ENCODE data around the gene MAD1L1.
"Not testable (repeated sequence)": the region's sequence is repeated elsewhere in the genome, so short reads cannot be mapped to it uniquely, and the experiment has no call there.

The MAD1L1 gene

DNA sequence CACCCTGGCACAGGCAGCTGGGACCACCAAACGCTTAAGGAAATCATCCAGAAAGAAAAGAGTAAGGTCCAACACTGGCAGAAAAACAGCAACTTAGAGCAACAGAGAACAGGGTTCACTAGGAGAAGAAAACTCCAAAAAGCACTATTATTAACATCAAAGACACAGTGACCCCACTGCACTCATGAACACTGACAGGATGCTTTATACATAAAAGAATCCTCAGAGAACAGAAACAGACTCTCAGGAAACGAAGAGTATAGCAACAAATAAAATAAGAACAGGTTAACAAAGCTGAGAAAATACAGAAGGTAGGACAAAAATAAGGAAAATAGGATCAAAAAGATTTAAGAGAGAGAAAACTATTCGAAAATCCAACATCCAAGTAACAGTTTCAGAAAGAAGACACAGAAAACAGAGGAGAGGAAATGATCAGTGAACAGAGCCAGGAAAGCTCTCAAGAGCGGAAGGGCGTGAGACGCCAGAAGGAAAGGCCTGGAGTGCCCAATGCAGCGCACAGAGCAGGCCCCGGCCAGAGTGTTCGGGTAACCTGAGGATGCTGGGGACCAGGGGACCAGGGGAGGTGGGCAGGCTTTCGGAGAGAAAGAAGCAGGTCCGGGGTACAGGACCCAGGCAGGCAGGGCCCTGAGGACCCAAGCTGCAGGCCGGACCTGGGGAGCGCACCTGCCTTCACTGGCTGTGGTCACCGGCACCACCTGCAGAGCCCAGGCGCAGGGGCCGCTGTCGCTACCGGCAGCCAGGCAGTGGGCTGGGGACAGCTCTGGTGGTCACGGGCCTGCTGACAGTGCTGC is 258.2 kb downstream of the MAD1L1 start:
- DNase-seq (ENCODE audit: low read depth, low spot score): no peak

DNA sequence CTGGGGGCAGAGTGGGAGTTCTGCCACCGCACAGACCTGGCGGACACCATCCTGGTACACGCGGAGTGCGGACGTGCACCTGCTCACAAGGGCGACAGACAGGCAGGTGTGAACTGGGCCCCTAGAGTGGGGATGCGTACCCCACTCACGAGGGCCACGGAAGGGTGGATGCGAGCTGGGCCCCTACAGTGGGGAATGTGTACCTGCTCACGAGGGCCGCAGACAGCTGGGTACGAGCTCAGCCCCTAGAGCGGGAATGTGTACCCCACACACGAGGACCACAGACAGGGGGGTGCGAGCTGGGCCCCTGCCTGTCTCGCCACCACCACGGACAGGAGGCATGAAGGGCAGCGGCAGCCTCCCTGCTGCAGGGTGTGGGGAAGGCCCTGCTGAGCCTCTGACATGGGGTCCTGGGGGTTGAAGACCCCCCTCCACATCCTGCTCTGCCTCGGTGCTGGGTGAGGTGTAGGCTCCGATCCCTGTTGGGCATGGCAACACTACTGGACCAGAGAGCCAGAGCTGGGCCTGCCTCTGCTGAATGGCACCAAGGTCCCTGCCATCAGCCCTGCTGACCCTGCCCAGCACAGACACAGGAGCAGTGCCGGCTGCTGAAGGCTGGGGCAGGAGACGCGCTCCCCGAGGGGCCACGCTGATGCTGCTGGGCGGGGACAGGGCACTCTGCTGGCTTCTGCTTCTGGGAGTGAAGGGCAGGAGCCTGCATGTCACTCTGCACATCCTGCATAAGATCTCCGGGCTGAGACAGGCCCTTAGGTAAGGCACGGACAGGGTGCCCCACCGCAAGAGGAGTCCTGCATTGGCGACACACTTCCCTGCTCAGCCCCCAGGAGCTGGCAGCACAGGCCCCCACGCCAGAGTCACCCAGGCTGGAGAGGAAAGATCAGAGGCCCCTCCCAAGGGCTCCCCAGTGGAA is 259.2 kb downstream of the MAD1L1 start:
- DNase-seq (ENCODE audit: low read depth, low spot score): no peak

DNA sequence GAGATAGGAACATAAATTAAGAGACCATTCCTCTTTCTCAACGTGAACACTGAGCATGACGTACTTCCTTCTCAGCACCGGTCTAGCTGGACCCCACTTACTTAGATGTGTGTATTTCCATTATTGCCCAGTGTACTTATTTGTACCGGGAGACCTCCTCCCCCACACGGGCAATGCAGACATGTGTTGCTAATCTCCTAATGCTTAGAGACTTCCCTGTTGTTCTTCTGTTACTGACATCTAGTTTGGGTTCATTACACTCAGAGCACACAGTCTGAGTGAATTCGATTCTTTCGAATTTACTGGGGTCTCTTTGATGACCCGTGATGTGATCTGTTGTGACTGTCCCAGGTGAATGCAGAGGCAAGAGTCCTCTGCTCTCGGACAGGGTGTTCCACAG is 260.0 kb downstream of the MAD1L1 start:
- no peak for DNase-seq (ENCODE audit: low read depth, low spot score)

DNA sequence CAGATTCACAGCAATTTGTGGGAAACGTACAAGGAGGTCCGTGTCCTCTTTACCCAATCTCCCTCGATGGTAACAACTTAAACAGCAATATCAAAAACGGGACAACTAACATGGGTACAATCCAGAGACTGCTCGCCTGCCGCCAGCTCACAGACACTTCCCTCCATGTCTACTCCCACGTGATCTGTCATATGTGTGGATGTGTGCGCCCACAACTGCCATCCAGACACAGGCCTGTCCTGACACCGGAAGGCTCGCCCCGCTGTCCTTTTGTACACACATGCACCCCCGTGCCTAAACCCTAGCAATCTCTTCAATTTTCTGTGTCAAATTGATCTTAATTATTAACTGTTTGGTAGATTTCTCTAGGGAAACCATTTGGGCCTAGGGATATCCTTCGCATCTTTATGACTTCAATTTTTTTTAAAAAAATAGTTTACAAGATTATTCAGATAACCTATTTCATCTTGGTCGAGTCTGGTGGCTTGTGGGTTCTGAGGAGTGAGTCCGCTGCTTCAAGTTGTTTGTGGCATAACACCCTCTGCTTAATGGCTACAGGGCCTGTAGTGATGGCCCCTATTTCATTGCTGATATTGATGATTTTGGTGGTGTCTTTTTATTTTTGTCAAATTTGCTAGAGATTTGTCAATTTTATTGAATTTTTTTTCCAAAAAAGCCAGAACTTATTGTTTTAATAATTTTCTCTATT is 260.6 kb downstream of the MAD1L1 start:
- no peak for DNase-seq (ENCODE audit: low read depth, low spot score)

DNA sequence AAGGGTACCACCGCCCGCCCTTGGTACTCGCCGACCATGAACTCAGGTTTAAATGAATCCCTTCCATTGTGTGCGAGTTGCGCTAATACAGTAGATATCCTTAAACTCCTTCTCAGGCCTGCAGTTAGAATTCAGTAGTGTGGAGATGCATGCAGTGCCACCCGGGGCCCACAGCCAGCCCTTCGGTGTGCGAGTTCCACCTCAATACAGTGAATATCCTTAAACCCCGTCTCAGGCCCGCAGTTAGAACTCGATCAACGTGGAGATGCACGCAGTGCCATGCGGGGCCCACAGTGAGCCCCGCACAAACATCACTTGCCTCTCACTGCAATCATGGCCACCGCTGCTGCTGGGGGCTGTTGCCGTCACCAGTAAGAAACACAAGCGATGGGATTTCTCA is 261.9 kb downstream of the MAD1L1 start:
- DNase-seq (ENCODE audit: low read depth, low spot score): no peak

DNA sequence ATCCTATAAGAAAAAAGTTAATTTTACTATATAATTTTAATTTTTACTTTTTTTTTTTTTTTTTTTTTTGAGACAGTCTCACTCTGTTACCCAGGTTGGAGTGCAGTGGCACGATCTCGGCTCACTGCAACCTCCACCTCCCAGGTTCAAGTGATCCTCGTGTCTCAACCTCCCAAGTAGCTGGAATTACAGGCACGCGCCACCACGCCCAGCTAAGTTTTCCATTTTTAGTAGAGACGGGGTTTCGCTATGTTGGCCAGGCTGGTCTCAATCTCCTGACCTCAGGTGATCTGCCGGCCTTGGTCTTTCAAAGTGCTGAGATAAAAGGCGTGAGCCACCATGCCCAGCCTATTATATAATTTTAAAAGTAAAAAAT is 262.5 kb downstream of the MAD1L1 start:
- not testable (repeated sequence) for DNase-seq (ENCODE audit: low read depth, low spot score)

DNA sequence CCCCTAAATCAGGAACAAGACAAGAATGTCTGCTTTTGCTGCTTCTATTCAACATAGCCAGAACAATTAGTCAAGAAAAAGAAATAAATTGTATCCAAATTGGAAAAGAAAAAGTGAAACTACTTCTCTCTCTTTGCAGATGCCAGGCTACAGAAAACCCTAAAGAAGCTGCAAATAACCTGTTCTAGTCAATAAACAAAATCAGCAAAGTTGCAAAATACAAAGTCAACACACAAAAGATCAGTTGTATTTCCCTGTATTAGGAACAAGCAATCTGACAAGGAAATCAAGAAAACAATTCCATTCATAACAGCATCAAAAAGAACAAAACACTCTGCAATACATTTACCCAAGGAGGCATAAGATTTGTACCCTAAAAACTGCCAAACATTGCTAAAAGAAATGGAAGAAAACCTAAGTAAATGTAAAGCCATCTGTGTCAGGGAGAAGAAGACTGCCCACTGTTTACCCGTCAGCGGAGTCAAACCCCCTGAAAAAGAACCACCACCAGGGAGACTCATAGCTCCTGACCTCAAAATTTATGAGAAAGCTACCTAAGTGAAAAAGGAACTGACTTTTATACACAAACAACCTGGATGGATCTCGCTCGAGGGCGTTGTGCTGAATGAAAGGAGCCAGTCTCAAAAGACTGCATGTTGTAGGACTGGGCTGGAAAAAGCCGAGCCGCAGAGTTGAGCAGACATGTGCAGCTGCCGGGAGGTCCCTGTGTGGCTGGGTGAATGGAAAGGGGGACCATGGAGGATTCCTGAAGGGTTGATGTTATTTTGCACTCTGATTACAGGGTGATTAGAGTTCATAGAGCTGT is 263.1 kb downstream of the MAD1L1 start:
- DNase-seq (ENCODE audit: low read depth, low spot score): no peak

DNA sequence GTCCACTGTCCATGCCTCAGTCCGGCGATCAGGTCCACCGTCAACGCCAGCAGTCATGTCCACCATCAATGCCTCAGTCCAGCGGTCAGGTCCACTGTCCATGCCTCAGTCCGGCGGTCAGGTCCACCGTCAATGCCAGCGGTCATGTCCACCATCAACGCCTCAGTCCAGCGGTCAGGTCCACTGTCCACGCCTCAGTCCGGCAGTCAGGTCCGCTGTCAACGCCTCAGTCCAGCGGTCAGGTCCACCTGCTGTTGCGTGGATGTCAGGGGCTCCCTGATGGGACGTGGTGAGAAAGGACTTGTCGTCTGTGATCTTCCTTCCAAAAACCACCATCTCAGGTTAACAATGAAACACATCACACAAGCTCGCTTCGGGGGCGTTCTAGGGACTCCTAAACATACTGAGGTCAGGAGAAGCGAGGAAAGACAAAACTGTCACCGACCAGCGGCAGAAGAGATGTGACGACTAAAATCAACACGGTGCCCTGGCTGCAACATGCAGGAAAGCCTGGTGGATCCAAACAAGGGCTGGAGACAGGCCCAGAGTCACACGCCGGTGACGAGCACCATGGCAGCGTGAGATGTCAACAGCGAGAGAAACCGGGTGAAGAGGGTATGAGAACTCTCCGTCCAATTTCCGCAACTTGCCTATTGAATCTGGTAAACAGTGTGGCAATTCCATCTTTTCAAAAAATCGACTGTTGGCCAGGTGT is 264.2 kb downstream of the MAD1L1 start:
- no peak for DNase-seq (ENCODE audit: low read depth, low spot score)

DNA sequence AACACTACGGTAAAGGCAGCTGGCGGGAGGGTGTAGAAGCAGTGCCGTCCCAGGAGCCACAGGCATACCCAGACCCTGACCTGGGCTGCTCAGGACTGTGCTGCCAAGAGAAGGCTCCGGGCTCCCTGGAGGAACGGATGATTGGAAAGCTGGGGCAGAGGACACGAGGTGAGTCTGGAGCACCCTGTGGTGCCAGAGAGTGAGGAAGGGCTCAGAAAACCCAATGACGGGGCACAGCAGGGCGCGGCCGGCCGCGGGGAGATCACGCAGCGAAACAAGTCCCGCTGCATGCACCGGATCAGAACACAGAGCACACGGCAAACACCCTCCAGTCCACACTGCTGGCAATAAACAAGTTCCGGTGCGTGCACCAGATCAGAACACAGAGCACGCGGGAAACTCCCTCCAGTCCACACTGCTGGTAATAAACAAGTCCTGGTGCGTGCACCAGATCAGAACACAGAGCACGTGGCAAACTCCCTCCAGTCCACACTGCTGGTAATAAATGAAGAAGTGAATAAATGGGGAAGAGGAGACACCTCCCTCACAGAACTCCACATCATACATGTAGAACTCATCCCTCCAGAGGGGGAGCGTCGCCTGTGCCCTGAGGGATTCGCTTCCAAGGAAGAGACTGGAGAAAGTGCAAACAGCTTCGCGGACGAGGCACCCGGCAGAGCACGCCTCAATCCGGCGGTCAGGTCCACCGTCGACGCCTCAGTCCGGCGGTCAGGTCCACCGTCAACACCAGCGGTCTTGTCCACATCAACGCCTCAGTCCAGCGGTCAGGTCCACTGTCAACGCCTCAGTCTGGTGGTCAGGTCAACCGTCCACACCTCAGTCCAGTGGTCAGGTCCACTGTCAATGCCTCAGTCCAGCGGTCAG is 265.0 kb downstream of the MAD1L1 start:
- DNase-seq (ENCODE audit: low read depth, low spot score): no peak

DNA sequence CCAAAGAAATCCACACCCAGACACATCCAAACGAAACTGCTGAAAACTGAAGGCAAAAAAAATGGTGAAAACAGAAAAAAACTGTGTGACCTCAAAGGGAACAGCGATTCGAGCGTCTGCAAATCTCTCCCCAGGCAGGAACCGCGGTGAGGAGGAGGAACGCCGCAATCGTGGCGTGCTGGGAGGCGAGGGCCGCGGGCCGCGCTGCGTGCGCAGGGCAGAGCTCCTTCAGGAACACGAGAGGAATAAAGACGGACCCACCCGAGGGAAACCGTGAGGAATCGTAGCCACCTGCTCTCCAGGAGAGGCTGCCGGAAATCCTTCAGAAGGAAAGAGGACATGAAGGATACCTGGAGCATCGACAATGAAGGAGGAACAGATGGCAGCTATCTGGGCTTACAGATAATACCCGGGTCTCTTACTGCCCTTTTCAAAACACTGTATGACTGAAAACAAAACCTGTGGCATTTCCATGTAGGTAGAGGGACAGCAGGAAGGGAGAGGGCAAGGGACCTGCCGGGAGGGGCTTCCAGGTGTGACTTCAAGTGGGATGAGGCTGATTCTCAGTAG is 266.0 kb downstream of the MAD1L1 start:
- DNase-seq (ENCODE audit: low read depth, low spot score): no peak

DNA sequence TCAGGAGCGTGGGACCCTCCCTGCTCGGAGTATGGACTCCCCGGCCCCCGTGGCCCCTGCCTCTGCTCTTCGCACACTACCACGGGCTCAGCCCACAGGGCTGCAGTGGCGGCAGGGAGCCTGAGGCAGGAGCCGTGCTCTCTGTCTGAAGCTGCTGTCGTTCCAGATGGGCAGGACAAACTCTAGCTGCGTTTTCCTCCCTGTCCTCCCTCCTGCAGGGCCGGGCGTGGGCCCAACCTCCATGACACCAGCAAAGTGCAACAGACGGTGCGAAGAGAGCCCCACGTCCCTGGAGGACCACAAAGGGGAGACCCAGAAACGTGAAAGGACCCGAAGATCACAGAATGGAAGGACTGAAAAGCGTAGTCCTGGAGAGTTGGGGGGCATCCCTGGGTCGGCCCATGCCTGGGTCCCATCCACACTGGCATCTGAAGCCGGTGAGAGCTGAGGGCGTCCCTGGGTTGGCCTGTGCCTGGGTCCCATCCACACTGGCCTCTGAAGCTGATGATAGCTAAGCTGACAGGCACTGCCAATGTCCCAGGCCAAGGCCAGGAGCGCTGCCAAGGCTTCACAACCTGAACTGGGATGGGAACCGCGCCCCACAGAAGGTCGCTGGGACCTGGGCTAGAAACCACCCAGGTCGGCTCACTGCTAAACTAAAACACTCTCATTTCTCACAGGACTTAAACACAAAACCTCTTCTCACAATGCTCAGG is 267.0 kb downstream of the MAD1L1 start:
- no peak for DNase-seq (ENCODE audit: low read depth, low spot score)

DNA sequence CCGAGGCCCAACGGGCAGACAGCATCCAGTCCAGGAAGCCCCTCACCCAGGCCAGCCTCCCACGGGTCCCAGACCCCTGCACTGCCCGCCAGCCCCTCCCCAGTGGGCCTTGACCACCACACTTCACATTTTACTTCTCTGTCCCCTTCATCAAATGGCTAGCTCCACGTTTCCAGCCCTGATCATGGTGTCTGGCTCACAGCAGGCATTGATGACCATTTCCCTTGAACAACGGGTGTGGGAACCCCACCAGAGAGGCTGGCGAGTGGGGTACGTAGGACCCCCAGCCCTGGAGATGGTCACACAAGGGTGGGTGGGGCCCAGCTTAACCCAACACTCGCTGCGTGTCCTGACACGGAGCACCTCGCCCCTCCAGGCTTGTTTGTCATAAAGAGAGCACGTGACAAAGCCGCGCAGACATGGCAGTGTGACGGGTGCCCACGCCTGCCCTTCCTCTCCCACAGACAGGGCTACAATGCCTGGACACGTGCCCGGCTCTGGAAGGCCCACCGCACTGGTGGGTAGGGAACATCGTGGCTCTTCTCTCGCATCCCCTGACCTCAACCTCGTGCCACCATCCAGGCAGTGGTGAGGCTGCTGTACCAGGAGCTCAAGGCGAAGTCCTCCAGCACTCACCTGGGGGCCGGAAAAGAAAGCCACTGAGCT is 267.7 kb downstream of the MAD1L1 start:
- DNase-seq (ENCODE audit: low read depth, low spot score): no peak

DNA sequence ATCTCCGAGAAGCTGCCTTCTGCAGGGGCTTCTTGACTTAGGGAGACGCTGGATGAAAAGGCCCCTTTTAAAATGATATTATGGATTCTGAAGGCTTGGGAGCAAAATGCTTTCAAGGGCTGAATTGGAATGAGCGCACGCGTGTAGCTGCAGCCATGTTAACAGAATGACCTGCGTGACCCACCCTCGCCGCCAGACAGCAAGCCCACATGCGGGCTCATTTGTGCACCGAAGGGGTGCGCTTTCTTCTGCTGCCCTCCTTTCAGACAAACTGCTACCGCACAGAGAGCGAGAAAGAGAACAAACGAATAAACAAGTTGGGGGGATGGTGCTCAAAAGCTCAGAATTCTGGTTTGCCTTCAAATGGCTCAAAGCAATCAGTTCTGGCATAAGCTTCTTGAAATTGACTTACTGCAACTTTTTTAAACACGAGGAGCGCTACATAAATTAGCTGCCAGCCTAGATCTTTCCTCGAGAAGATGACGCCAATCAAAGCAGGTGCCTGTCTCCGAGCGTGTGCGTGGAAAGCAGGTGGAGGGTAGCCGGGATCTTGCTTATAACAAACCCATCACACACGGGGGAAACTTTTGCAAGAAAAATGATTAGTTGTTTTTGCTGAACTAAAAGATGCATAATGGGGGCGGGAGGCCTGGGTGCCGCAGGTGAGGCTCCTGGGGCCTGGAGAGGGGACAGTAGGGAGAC is 268.4 kb downstream of the MAD1L1 start:
- DNase-seq (ENCODE audit: low read depth, low spot score): no peak

DNA sequence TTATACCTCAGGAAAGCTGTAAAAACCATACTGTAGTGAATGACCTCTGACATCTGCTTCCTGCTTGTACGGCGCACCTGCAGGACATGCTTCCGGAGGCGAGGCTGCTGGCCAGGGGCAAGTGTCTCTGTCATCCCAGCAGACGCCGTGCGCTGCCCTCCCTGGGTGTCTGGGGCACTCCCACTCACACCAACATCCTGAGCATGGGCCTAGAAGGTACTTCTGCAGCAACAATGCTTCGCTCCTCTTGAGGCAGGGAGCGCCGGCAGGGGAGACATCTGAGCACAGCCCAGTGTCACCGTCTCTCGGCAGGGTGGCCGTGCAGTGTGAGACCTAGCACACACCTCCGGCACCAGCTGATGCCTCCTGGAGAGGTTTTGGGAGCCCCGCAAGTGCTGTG is 269.2 kb downstream of the MAD1L1 start:
- DNase-seq (ENCODE audit: low read depth, low spot score): no peak

DNA sequence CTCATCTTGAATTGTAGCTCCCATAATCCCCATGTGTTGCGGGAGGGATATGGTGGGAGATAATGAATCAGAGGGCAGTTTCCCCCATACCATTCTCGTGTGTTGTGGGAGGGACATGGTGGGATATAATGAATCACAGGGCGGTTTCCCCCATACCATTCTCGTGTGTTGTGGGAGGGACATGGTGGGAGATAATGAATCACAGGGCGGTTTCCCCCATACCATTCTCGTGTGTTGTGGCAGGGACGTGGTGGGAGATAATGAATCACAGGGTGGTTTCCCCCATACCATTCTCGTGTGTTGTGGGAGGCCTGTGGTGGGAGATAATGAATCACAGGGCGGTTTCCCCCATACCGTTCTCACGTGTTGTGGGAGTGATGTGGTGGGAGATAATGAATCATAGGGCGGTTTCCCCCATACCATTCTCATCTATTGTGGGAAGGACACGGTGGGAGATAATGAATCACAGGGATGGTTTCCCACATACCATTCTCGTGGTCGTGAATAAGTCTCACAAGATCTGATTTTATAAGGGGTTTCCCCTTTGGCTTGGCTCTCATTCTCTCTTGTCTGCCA is 271.0 kb downstream of the MAD1L1 start:
- peak; percentile 38 for DNase-seq (ENCODE audit: low read depth, low spot score)

DNA sequence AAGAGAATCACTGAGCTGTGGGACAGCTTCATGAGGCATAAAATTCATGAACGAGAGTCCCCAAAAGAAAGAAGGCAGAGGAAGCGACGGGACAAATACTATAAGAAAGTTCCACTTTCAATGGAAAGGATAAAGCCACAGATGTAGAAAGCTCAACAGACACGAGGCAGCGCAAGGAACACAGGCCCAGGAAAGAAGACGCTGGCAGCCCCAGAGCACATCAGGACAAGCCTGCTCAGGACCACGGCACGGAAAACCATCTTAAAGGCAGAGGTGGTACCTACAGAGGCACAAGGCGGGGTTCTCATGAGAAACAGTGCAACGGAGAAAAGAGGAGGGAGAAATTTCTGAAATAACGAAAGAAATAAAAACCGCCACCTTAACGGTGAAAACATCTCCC is 273.4 kb downstream of the MAD1L1 start:
- no peak for DNase-seq (ENCODE audit: low read depth, low spot score)
